Muscle of arm (tissue), 12 donors: ENCODE data around the gene ZNF892. TPM values are rescaled to one million over a fixed set of nuclear protein-coding genes. Genes with fewer than 3 reads are reported as not detected.
"Not testable (repeated sequence)": the region's sequence is repeated elsewhere in the genome, so short reads cannot be mapped to it uniquely, and the experiment has no call there.

Source experiments
- DNase-seq: peaks from one replicate; pipeline ENCODE4 v3.0.0-alpha.2; 2013
- polyA plus RNA-seq, 12 donors: library from polyadenylated mRNA; unstranded; fragments of 120-200 nt; gene quantifications; one replicate each; pipeline ENCODE4 v1.2.1, GENCODE V29; 2013; ENCODE audit not compliant: insufficient read length in 12 of 12

The ZNF892 gene
- polyA plus RNA-seq, 12 donors = 1.7 to 3.4 (median 2.5) TPM; not detected in 2

- no peak for DNase-seq
Observed at GRCh38 chr2:95220449-95220848, 13.1 kb downstream of the ZNF892 start.

GRCh38 chr2:95225658-95226057, 18.3 kb downstream of the ZNF892 start:
- no peak for DNase-seq

DNA sequence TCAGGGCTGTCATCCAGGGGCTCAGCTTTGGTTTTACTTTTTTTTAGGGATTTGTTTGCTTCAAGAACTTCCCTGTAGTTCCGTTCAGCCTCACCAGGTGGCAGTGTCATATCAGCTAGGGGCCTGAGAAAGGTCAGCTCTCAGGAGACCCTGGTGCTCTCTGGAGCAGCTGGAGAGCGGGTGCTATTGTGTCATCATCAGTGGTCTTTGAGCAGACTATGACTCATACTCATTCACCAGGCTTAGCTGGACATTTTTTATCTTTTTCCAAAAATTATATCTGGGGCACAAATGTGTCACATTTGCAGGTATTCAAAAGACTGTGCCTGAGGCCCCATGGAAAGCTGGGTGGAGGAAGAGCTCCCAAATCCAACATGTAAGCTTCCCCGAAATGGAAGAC, 24.4 kb downstream of the ZNF892 start:
- DNase-seq = peak; percentile 23

DNA sequence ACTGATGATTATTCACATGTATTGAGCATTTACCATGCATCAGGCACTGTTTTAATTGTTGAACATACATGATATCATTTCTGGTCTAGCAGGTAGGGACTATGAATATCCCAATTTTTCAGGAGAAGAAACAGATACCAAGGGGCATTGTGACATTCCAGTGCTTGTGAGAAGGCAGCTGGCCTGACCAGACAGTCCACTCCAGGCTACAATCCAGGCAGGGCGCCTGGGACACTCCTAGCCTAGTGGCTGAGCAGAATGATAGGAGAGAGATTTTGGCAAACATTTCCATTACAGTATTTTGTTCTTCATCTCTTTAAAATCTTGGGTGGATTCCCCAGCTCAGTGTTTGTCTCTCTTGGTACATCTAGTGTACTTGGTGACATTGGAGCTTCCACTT, 24.9 kb downstream of the ZNF892 start:
- DNase-seq = no peak

- no peak for DNase-seq
Observed at GRCh38 chr2:95234286-95234785, 27.0 kb downstream of the ZNF892 start.

DNA sequence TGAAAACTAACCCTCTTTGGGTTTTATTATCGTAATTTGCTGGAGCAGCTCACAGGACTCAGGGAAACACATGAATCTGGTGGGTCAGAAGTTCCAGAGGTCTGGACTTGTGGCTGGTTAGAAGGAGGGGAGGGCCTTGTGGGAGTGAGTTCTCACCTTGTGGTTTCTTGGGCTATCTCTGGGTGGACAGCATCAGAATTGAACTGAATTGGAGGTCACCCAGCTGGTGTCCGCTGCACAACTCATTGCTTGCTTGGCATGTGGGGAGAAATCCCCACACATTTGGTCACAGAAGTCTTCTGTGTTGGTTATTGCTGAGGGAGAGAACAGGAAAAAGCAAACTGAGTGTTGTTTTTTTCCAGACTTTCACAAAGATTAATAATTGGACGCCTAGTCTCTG, 27.5 kb downstream of the ZNF892 start:
- no peak for DNase-seq

GRCh38 chr2:95238131-95238530, 30.8 kb downstream of the ZNF892 start:
- no peak for DNase-seq

- DNase-seq = no peak
Observed at GRCh38 chr2:95240091-95240490, 32.8 kb downstream of the ZNF892 start.

GRCh38 chr2:95240556-95240955, 33.2 kb downstream of the ZNF892 start:
- no peak for DNase-seq

DNA sequence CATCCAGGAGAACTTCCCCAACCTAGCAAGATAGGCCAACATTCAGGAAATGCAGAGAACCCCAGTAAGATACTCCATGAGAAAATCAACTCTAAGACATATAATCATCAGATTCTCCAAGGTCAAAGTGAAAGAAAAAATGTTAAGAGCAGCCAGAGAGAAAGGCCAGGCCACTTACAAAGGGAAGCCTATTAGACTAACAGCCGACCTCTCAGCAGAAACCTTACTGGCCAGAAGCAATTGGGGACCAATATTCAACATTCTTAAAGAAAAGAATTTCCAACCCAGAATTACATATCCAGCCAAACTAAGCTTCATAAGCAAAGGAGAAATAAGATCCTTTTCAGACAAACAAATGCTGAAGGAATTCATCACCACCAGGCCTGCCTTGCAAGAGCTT, 34.8 kb downstream of the ZNF892 start:
- DNase-seq = not testable (repeated sequence)

Other genes starting within 250 kb of the ZNF892 start
- gene MAL, start 181.8 kb upstream of the ZNF892 start, polyA plus RNA-seq = 10 to 100 TPM in 3 of 12 donors, 1 to 10 TPM in 7, not detected in 2; 2.7 to 40.6 (median 3.8) TPM
- 10 to 100 TPM in 11 of 12 donors, not detected in 1; 41.2 to 81.5 (median 58.5) TPM for gene MRPS5, start 85.7 kb upstream of the ZNF892 start, polyA plus RNA-seq
- 10 to 100 TPM in 11 of 12 donors, not detected in 1; 13.6 to 31.3 (median 20.8) TPM for gene ZNF514, start 47.7 kb upstream of the ZNF892 start, polyA plus RNA-seq
- 1 to 10 TPM in 11 of 12 donors, not detected in 1; 4.1 to 6.2 (median 5.3) TPM for gene ZNF2, start 41.7 kb upstream of the ZNF892 start, polyA plus RNA-seq
- 10 to 100 TPM in 1 of 12 donors, 1 to 10 TPM in 5, under 1 TPM in 4, not detected in 2; 0.41 to 15.6 (median 1.1) TPM for gene PROM2, start 66.9 kb downstream of the ZNF892 start, polyA plus RNA-seq
- 1 to 10 TPM in 11 of 12 donors, not detected in 1; 5.0 to 7.6 (median 6.3) TPM for gene KCNIP3, start 89.8 kb downstream of the ZNF892 start, polyA plus RNA-seq
- gene FAHD2A, start 195.2 kb downstream of the ZNF892 start, polyA plus RNA-seq = 10 to 100 TPM in 10 of 12 donors, 1 to 10 TPM in 1, not detected in 1; 6.0 to 30.1 (median 19.5) TPM